Activated T-cell treated with anti-CD3 and anti-CD28 coated beads, Interleukin-2, amount 50 U/mL, for 24 hours (primary cell): Measurements from ENCODE around the gene COL7A1.
A peak's percentile ranks its signal among the peaks of the same experiment; 100 is the strongest.

Experiments
- DNase-seq: peaks from one replicate; pipeline ENCODE4 v3.0.0-alpha.2; 2020
- H3K27ac Mint-ChIP-seq: 2 replicates; pipeline ENCODE4 v1.8.0; 2020; ENCODE audit warnings: mild to moderate bottlenecking, mixed read lengths
- H3K27me3 Mint-ChIP-seq: 2 replicates; pipeline ENCODE4 v1.8.0; 2020; ENCODE audit warnings: mixed read lengths
- H3K36me3 Mint-ChIP-seq: 2 replicates; pipeline ENCODE4 v1.8.0; 2020; ENCODE audit warnings: low read depth, mixed read lengths
- H3K4me1 Mint-ChIP-seq: 2 replicates; pipeline ENCODE4 v1.8.0; 2020; ENCODE audit warnings: low read depth, mixed read lengths
- H3K4me3 Mint-ChIP-seq: 2 replicates; pipeline ENCODE4 v1.8.0; 2020; ENCODE audit warnings: mild to moderate bottlenecking, moderate library complexity, mixed read lengths
- H3K9me3 Mint-ChIP-seq: 2 replicates; pipeline ENCODE4 v1.8.0; 2020; ENCODE audit warnings: mixed read lengths

COL7A1 gene

DNA sequence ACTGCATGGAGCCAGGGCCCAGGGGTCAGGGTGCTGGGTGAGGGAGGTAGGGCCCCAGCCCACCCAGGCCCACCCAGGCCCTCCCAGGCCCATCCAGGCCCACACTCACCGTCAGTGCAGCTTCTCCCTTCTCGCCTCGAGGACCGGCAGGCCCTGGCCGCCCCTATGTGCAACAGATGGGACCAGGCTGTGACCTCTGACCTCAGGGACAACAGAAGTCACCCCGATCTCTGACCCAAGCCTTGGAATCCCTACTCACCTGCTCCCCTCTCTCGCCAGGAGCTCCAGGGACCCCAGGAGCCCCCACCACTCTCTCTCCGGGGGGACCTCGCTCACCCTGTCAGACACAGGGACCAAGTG lies 28.7 kb downstream of the COL7A1 start:
- no peak overlapping the region for H3K27ac Mint-ChIP-seq
- no peaks in the 10 kb centered on the region for H3K36me3 Mint-ChIP-seq
- DNase-seq, result no peak
- no peaks in the 10 kb centered on the region for H3K9me3 Mint-ChIP-seq
- H3K4me3 Mint-ChIP-seq, result no peak overlapping the region
- H3K4me1 Mint-ChIP-seq, result peaks cover 8% of the 10 kb centered on the region
- H3K27me3 Mint-ChIP-seq, result no peaks in the 10 kb centered on the region

DNA sequence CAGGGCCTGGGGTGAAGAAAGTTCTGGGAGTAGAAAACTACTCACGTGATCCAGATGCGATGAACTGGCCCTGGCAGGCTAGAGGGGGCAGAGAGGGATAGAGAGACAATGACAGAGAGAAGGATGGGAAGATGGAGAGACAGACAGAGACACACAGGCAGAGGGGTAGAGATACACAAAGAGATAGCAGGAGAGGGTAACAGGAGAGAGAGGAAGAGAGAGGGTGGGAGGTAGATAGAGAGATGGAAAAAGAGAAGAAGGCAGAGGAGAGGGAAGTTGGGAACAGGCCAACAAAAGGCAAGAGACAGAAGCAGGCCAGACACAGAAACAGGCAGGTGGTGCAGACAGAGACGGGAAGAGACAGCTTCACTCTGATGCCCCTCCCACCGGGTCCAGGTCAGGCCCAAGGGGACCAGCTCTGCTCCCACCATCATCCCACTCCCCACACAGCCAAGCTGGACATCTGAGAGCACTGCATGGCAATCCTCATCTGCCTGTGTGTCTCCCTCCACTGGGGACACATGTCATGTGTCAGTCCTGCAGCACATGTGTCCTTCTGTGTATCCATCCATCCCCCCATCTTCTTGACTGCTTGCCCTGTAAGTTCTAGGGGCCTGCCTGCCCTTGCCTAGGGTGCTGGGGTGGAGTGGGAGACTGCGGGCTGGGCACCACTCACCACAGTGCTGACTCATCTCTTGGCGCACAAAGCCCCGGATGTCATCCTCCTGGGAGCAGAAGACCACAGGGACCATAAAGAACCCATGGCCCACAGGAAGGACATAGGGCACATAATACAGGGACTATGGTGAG lies 29.3 kb downstream of the COL7A1 start:
- no peak overlapping the region for H3K27ac Mint-ChIP-seq

DNA sequence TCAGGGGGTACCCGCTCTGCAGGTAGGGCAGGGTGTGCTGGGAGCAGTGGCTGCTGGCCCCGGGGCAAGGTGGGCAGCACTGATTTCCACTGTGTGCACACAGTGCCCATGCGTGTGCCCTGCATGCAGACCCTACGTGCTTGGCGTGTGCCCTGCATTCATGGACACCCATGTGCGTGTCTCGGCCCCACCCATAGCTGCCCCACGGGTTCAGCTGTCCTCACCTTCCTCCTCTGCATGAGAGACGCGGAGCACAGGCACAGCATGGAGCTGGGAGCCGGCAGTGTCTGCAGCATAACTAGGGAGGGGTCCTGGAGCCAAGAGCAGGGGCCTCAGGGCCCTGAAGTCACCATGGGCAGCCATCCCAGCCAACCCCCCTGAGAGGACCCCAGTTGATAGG lies 29.9 kb downstream of the COL7A1 start:
- Mint-ChIP-seq H3K36me3 (no peaks in the 10 kb centered on the region), H3K9me3 (no peaks in the 10 kb centered on the region), H3K4me1 (peaks cover 8% of the 10 kb centered on the region), H3K27me3 (no peaks in the 10 kb centered on the region), H3K27ac (no peak overlapping the region), H3K4me3 (no peak overlapping the region)
- no peak for DNase-seq

More for the DNA sequence above, 29.3 kb downstream of the COL7A1 start:
- peaks cover 8% of the 10 kb centered on the region for H3K4me1 Mint-ChIP-seq
- no peaks in the 10 kb centered on the region for H3K27me3 Mint-ChIP-seq
- no peaks in the 10 kb centered on the region for H3K9me3 Mint-ChIP-seq
- no peaks in the 10 kb centered on the region for H3K36me3 Mint-ChIP-seq
- DNase-seq, result no peak
- no peak overlapping the region for H3K4me3 Mint-ChIP-seq

DNA sequence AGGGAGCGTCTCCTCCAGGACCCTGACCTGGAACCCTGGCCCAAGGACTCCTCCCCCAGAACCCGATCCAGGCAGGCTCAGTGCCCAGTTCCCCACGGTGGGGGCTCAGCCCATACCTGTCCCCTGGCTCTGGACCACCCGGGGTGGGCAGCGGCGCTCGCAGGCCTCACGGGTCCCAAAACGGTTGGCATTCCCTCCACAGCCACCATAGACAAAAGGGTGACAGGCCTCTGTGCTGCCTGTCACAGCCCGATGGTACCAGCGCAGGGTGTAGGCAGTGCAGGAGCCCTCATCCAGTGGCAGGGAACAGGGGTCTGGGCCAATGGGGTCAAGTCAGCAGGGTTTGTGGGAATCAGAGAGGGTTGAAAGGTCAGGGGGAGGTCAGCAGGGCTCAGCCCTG lies 30.5 kb downstream of the COL7A1 start:
- H3K27ac Mint-ChIP-seq, result no peak overlapping the region
- H3K9me3 Mint-ChIP-seq, result no peaks in the 10 kb centered on the region
- peaks cover 8% of the 10 kb centered on the region for H3K4me1 Mint-ChIP-seq
- H3K4me3 Mint-ChIP-seq, result no peak overlapping the region
- no peaks in the 10 kb centered on the region for H3K36me3 Mint-ChIP-seq
- no peaks in the 10 kb centered on the region for H3K27me3 Mint-ChIP-seq
- DNase-seq, result no peak

DNA sequence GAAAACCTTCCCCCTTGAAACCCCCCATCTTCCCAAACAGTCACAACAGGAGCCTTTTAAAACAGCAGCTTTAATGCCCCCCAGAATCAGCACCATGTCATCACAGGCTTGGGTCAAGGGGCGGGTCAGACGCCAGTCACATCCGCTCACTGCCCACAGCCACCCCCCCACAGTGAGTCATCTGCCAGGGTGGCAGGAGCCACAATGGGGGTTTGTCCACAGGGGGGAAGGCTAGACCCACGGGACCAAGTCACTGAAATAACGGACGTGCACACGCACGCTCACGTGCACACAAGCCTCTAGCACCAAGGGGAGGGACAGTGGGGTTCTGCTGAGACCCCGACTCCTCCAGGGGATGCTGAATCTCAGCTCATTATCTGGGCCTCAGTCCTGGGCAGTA lies 31.1 kb downstream of the COL7A1 start:
- no peaks in the 10 kb centered on the region for H3K36me3 Mint-ChIP-seq
- H3K4me3 Mint-ChIP-seq, result no peak overlapping the region
- H3K27me3 Mint-ChIP-seq, result no peaks in the 10 kb centered on the region
- no peak overlapping the region for H3K27ac Mint-ChIP-seq
- DNase-seq, result peak; percentile 46
- H3K4me1 Mint-ChIP-seq, result peaks cover 8% of the 10 kb centered on the region
- no peaks in the 10 kb centered on the region for H3K9me3 Mint-ChIP-seq

DNA sequence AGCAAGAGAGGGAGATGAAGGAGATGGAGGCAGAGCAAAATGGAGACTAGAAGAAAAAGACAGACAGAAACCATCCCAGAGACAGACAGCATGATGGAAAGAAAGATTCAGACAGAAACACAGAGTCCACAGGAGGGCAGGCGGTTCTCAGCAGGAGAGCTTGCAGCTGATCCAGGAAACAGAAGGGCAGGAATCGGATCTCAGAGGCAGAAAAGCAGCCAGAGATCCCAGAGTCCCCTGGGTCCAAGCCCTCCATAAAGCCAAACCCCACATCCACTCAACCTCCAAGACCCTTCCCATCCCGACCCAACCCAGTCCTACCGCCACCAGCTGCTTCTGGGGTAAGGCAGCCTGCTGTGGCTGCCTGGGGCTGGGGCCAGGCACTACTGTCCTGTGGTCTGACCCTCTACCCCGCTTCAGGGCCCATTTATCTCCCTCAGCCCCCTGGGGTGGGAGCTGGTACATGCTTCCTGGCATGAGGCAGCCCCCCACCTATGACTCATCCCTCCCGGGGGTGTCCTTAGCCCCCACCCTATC lies 31.7 kb downstream of the COL7A1 start, which contains the start of gene UCN2:
Gene UCN2 (minus strand): TSS at position 400 of the 537 bp plus-strand sequence. CDS start 657 bp downstream, outside the sequence.
- Mint-ChIP-seq H3K9me3 (no peaks in the 10 kb centered on the region), H3K36me3 (no peaks in the 10 kb centered on the region), H3K27ac (peak within 1 kb of the TSS; percentile 31), H3K4me3 (no peak within 1 kb of the TSS), H3K27me3 (no peaks in the 10 kb centered on the region), H3K4me1 (peaks cover 8% of the 10 kb centered on the region)
- no peak for DNase-seq

DNA sequence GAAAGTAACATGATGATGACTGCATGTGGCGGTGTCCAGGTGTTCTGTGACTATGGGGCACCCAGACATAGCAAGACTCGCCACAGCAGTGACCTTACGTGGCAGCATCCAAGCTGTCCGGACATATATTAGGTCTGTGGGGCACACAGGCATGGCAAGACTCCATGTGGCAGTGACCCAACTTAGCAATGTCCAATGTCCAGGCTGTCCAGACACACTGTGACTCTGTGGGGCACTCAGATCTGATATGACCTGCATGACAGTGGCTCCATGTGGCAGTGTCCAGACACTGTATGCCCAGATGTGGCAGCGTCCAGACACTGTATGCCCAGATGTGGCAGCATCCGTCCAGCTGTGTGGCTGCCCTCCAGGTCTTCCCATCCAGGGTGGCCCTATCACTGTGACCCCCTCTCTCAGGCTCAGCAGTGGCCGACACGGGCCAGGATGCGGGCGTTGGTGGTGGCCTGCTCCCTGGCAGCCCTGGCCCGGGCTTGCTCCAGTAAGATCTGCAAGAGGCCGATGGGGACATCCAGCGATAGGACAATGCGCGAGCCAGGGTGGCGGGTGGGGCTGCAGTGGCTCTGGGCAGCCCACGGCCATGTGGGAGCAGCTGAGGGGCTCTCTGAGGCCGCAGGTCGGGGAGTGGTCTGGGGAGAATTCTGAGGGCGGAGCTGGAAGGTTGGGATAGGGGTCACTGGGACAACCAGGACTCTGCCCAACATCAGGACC lies 32.6 kb downstream of the COL7A1 start:
- Mint-ChIP-seq H3K4me3 (no peak overlapping the region), H3K27me3 (no peaks in the 10 kb centered on the region), H3K27ac (no peak overlapping the region), H3K36me3 (no peaks in the 10 kb centered on the region), H3K9me3 (no peaks in the 10 kb centered on the region), H3K4me1 (peaks cover 12% of the 10 kb centered on the region)
- no peak for DNase-seq

DNA sequence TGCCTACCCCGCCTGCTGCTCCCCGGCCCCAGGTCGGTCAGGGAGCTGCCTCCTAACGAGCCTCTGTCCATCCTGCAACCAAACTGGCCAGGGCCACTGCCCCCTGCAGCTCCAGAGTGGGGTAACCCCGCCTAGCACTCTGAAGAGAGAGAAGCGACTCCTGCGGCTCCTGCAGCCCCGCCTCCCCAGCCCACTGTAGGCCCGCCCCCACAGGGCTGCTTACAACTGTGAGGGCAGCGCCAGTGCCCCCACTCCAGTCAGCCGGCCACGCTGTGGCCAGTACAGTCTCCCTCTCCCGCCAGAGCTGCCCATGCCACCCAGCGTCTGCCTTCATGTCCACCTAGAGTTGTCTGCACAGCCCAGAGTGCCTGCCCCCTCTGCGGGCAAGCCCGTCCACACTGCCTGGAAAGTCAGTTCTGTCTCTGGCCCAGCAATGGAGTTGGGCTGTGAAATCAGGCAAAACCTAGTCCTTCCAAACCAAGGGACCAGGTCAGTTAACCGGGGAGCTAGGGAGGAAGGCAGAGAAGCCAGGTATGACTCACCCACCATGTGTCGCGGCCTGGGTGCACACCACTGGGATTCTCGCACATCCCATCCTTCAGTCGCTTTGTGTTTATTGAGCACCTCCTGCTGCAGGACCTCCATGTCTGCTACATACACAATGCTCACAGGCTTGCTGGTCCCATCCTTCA lies 33.9 kb downstream of the COL7A1 start:
- DNase-seq, result no peak
- peaks cover 19% of the 10 kb centered on the region for H3K4me1 Mint-ChIP-seq
- H3K27me3 Mint-ChIP-seq, result no peaks in the 10 kb centered on the region
- no peak overlapping the region for H3K4me3 Mint-ChIP-seq
- H3K9me3 Mint-ChIP-seq, result no peaks in the 10 kb centered on the region
- H3K27ac Mint-ChIP-seq, result no peak overlapping the region
- H3K36me3 Mint-ChIP-seq, result peaks cover 2% of the 10 kb centered on the region

DNA sequence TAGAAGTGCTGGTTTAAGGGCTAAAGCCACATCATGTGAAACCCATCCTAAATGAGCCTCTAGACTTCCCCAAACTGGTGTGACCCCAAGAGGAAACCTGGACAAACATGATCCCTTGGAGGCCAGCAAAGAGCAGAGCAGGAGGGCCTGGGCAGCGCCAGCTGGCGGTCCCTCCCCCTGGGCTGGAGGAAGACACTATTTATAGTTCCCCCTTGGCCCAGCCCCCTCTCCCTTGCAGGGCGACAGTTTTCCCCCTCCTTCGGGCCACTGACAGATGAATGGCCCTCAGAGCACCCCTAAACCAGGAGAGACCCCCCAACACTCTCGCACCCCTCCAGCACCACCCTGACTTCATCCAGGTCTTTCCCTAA lies 34.5 kb downstream of the COL7A1 start:
- Mint-ChIP-seq H3K4me1 (peaks cover 19% of the 10 kb centered on the region), H3K27me3 (no peaks in the 10 kb centered on the region), H3K9me3 (no peaks in the 10 kb centered on the region), H3K27ac (no peak overlapping the region), H3K36me3 (peaks cover 2% of the 10 kb centered on the region), H3K4me3 (no peak overlapping the region)
- no peak for DNase-seq

DNA sequence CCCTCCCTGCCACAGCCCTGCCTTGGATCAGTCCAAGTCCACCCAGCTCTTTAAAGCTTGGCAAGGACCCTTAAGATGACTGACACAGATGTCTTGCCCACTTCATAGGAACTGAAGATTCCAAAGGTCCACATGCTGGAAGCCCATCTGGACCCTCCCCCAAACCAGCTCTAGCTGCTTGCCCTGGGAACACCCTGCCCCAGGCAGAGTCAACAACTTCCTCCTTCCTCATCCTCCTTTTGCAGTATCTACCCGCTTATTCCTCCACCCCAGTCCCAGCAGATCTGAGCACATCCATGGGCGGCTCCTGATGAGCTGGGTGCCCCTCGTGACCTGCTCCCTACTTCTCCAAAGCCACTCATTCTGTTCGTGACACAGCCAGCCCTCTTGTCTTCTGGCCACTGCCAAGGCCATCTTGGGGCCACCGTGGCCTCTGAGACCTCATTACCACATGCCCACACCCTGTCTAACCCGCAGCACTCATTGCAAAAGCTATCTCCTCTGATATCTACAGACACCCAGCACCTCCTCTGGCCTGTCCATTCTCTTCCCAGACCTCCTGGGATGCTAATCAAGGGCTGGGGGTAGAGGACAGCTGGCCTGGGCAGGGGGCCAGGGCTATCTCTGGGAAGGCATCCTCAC lies 36.5 kb downstream of the COL7A1 start:
- Mint-ChIP-seq H3K27me3 (no peaks in the 10 kb centered on the region), H3K4me1 (peaks cover 18% of the 10 kb centered on the region), H3K36me3 (peaks cover 2% of the 10 kb centered on the region), H3K9me3 (no peaks in the 10 kb centered on the region), H3K27ac (no peak overlapping the region), H3K4me3 (no peak overlapping the region)
- DNase-seq, result no peak

DNA sequence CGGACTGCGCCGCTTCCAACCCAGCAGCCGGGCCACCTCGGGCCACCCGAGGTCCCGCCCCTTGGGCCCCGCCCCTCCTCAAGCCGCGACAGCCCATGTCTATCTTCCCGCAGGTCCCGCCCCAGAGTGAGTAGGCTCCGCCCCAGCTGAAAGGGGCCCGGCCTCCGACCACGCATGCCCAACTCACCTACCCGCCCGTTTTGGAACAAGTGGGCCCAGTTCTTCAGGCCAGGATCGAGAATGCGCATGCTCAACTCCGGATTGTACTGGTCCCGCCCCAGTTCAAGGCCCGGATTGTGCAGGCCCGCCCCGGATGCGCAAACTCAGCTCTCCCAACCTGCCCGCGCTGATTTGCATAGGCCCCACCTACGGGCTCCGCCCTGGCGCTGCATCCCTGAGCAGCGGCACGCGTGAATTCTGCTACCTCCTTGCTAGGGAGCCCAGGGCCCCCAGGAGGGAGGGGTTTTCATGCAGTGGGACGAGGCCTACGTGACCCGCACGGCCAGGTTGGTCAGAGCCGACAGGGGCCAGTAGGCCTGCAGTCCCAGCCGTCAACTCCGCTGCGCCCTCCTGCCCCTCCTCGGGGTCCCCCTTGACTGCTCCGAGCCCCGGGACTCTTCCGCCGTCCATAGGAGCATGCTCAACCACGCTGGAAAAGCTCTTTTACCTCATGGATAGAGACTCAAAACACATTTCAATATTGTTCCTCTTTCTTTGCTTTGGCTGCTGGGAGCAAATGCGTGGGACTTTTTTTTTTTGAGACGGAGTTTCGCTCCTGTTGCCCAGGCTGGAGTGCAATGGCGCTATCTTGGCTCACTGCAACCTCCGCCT lies 38.1 kb downstream of the COL7A1 start, which contains the start of gene PFKFB4:
Gene PFKFB4 (minus strand): TSS at position 8 of the 831 bp plus-strand sequence. CDS start 26 bp downstream, outside the sequence.
- no peaks in the 10 kb centered on the region for H3K9me3 Mint-ChIP-seq
- H3K27me3 Mint-ChIP-seq, result no peaks in the 10 kb centered on the region
- peak; percentile 100 for DNase-seq
- peak within 1 kb of the TSS; percentile 84 for H3K4me3 Mint-ChIP-seq
- H3K4me1 Mint-ChIP-seq, result peaks cover 18% of the 10 kb centered on the region
- H3K27ac Mint-ChIP-seq, result peak within 1 kb of the TSS; percentile 92
- H3K36me3 Mint-ChIP-seq, result peaks cover 2% of the 10 kb centered on the region

DNA sequence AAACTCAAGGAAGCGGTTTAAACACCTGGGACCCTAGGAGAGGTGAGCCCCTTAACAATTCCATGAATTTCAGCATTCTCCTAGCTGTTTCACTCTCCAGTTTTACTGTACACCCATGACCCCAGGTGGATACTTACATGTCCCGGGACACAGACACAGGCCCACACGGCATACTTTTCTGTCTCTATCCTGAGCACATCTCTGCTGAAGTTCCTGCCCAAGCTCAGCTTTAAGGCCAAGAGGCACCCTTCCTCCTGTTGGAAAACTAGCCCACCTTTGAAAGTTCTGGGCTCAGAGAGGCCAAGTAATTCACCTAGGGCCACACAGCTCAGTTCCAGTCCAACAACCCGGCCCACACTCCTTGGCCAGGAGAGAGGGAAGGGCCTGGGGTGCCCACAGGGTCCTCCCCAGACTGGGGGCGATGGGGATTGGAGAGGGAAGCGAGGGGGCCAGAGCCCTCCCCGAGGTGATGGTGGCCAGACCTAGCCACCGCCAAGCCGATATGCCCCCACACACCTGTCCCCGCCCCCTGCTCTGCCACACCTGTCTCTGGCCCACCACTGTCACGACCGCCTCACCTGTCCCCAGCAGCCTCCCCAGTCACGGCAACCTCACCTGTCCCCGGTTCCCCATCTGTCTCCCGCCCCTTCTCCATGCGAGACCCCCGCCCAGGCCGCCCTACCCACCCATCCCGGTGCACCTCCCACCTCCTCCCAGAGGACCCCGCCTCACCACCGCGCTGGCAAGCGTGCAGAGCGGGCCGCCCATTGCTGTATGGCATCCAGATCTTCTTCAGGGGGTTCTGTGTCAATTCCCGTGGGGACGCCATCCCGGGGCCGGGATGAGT lies 39.0 kb downstream of the COL7A1 start:
- Mint-ChIP-seq H3K4me1 (peaks cover 18% of the 10 kb centered on the region), H3K27me3 (no peaks in the 10 kb centered on the region), H3K9me3 (no peaks in the 10 kb centered on the region), H3K4me3 (peak overlapping the region; percentile 84), H3K27ac (peak overlapping the region; percentile 92), H3K36me3 (peaks cover 2% of the 10 kb centered on the region)
- no peak for DNase-seq
